SU-DHL-6 (cell line): ENCODE data around the gene NCKAP5.

Experiments
- EZH2phosphoT487 ChIP-seq: fragments of 200-600 bp; sonication (generic), shearing (Covaris generic); conservative IDR thresholded peaks from 2 replicates; pipeline ENCODE4 v1.6.1; 2018; ENCODE audit warnings: mild to moderate bottlenecking, antibody characterized with exemption, low read length, moderate library complexity, mixed read lengths
- TF ChIP-seq, protein P1 (sequence below): fragments of 200-600 bp; sonication (generic); IDR thresholded peaks from one replicate; pipeline ENCODE4 v1.5.1; 2017; ENCODE audit warnings: antibody characterized with exemption, mild to moderate bottlenecking, low read length, moderate library complexity; ENCODE audit not compliant: insufficient read depth, poor library complexity, severe bottlenecking

- TF ChIP-seq, protein P1, sequence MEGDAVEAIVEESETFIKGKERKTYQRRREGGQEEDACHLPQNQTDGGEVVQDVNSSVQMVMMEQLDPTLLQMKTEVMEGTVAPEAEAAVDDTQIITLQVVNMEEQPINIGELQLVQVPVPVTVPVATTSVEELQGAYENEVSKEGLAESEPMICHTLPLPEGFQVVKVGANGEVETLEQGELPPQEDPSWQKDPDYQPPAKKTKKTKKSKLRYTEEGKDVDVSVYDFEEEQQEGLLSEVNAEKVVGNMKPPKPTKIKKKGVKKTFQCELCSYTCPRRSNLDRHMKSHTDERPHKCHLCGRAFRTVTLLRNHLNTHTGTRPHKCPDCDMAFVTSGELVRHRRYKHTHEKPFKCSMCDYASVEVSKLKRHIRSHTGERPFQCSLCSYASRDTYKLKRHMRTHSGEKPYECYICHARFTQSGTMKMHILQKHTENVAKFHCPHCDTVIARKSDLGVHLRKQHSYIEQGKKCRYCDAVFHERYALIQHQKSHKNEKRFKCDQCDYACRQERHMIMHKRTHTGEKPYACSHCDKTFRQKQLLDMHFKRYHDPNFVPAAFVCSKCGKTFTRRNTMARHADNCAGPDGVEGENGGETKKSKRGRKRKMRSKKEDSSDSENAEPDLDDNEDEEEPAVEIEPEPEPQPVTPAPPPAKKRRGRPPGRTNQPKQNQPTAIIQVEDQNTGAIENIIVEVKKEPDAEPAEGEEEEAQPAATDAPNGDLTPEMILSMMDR = no peak
- no peak for TF ChIP-seq EZH2phosphoT487
Measured at GRCh38 chr2:133317178-133317577, 251.1 kb downstream of the NCKAP5 start.
